Erythroblast (primary cell): ENCODE data around the gene LRRC58.

Experiments
- GATA1 ChIP-seq: IDR thresholded peaks from 2 replicates; pipeline ENCODE4 v1.6.1; 2011; ENCODE audit warnings: low read depth, mild to moderate bottlenecking, control low read depth, low read length, moderate library complexity
- POLR2A ChIP-seq: IDR thresholded peaks from 2 replicates; pipeline ENCODE4 v1.6.1; 2011; ENCODE audit warnings: mild to moderate bottlenecking, low read length

- no peak for TF ChIP-seq POLR2A
- TF ChIP-seq GATA1 = no peak
Observed at GRCh38 chr3:120349855-120350125, 636 bp upstream of the LRRC58 start.
